Endothelial cell of umbilical vein (primary cell): Measurements from ENCODE around the gene FLNB. TPM values are rescaled to one million over a fixed set of nuclear protein-coding genes. Genes with fewer than 3 reads are reported as not detected.
A peak's percentile ranks its signal among the peaks of the same experiment; 100 is the strongest.

Source experiments
- BruUV-seq: library from RNA; stranded (reverse); fragments of 400-500 nt; replicated peaks from 2 replicates; lab custom pipeline; 2021; lab: Mats Ljungman, UMichigan
- CTCF ChIA-PET: fragments of 300-600, 350-600 bp; sonication (Branson Sonifier 250); formaldehyde crosslinking; loops from one replicate; lab custom pipeline; 2021; ENCODE audit warnings: antibody characterized with exemption, inconsistent platforms; lab: Charles Lee
- POLR2A ChIA-PET: fragments of 300-600, 350-600 bp; sonication (Branson Sonifier 250); formaldehyde crosslinking; loops from one replicate; lab custom pipeline; 2021; ENCODE audit warnings: antibody characterized with exemption, inconsistent platforms; lab: Charles Lee
- DNase-seq: peaks from one replicate; pipeline ENCODE4 v3.0.0-alpha.2; 2011; ENCODE audit warnings: low read depth, low spot score
- FAIRE-seq: peaks from 2 replicates; lab custom pipeline; 2011; peaks lifted over from hg19 to GRCh38; lab: Jason Lieb, UNC
- H2AFZ ChIP-seq: 2 replicates; pipeline ENCODE4 v1.6.0; 2012; ENCODE audit warnings: low read depth, low read length, control low read depth, inconsistent platforms
- H3K27ac ChIP-seq: 2 replicates; pipeline ENCODE4 v1.5.1; 2011; ENCODE audit warnings: low read depth, mild to moderate bottlenecking, control low read depth, low read length, moderate library complexity; ENCODE audit not compliant: insufficient read depth
- H3K27me3 ChIP-seq, 2 experiments: 2 replicates each; pipeline versions ENCODE4 v1.6.0 to v1.6.1; 2011; ENCODE audit warnings: low read length in 2 of 2, mixed read lengths in 1 of 2; ENCODE audit not compliant: control insufficient read depth in 2 of 2, insufficient read depth in 2 of 2
- H3K36me3 ChIP-seq, 2 experiments: 2 replicates in 1 of 2; 3 replicates in 1 of 2; pipeline ENCODE4 v1.5.1; 2011; ENCODE audit warnings: low read length in 2 of 2, mild to moderate bottlenecking in 1 of 2, moderate library complexity in 1 of 2; ENCODE audit not compliant: control insufficient read depth in 2 of 2, insufficient read depth in 2 of 2; ENCODE audit errors: extremely low read depth in 1 of 2
- H3K4me1 ChIP-seq: 3 replicates; pipeline ENCODE4 v1.5.1; 2011; ENCODE audit warnings: mild to moderate bottlenecking, low read length; ENCODE audit not compliant: control insufficient read depth, insufficient read depth; ENCODE audit errors: extremely low read depth
- H3K4me2 ChIP-seq: 2 replicates; pipeline ENCODE4 v1.6.1; 2011; ENCODE audit warnings: low read length, control low read depth, mixed read lengths; ENCODE audit not compliant: insufficient read depth
- H3K4me3 ChIP-seq, 3 experiments: fragments of 200-600 bp in 1 of 3; sonication (generic), shearing (Covaris generic) in 1 of 3; replicated peaks in 1 of 3; 2 replicates each; pipeline ENCODE4 v1.5.1; 2011 to 2016; ENCODE audit warnings: control low read depth in 3 of 3, low read length in 3 of 3, mild to moderate bottlenecking in 2 of 3, inconsistent platforms in 1 of 3, low read depth in 1 of 3, moderate library complexity in 1 of 3; ENCODE audit not compliant: insufficient read depth in 1 of 3
- H3K79me2 ChIP-seq: 2 replicates; pipeline ENCODE4 v1.6.0; 2012; ENCODE audit warnings: low read length, inconsistent platforms; ENCODE audit not compliant: control insufficient read depth, insufficient read depth
- H3K9ac ChIP-seq: replicated peaks from 2 replicates; pipeline ENCODE3; 2011; ENCODE audit warnings: low read length, control low read depth; ENCODE audit not compliant: insufficient read depth; ENCODE audit errors: extremely low read depth
- H3K9me1 ChIP-seq: replicated peaks from 3 replicates; pipeline ENCODE4 v1.6.0; 2011; ENCODE audit warnings: mild to moderate bottlenecking, low read length; ENCODE audit not compliant: control insufficient read depth, insufficient read depth; ENCODE audit errors: extremely low read depth
- H3K9me3 ChIP-seq: replicated peaks from 2 replicates; pipeline ENCODE4 v1.5.1; 2012; ENCODE audit warnings: low read length, inconsistent platforms; ENCODE audit not compliant: control insufficient read depth, insufficient read depth
- H4K20me1 ChIP-seq: replicated peaks from 2 replicates; pipeline ENCODE3; 2011; ENCODE audit warnings: mild to moderate bottlenecking, low read length; ENCODE audit not compliant: control insufficient read depth, insufficient read depth; ENCODE audit errors: extremely low read depth
- EZH2 ChIP-seq: IDR thresholded peaks from 2 replicates; pipeline ENCODE4 v1.6.1; 2012; ENCODE audit warnings: borderline replicate concordance, low read depth, mild to moderate bottlenecking, moderate library complexity, low read length, inconsistent platforms; ENCODE audit not compliant: severe bottlenecking
- FOS ChIP-seq: IDR thresholded peaks from 2 replicates; pipeline ENCODE4 v1.6.1; 2011; ENCODE audit warnings: mild to moderate bottlenecking, low read length, moderate library complexity, borderline replicate concordance; ENCODE audit not compliant: insufficient read depth
- GATA2 ChIP-seq: IDR thresholded peaks from 2 replicates; pipeline ENCODE4 v1.7.0; 2011; ENCODE audit warnings: low read depth, mild to moderate bottlenecking, moderate library complexity, mixed read lengths, low read length; ENCODE audit not compliant: insufficient read length, insufficient read depth
- JUN ChIP-seq: IDR thresholded peaks from 2 replicates; pipeline ENCODE4 v1.6.1; 2011; ENCODE audit warnings: borderline replicate concordance, low read depth; ENCODE audit not compliant: insufficient read length, insufficient read depth
- MYC ChIP-seq: IDR thresholded peaks from one replicate; pipeline ENCODE4 v1.6.1; 2011; ENCODE audit warnings: mild to moderate bottlenecking, low read depth, low read length
- POLR2A ChIP-seq: IDR thresholded peaks from 2 replicates; pipeline ENCODE4 v1.6.1; 2012; ENCODE audit warnings: low read depth, mild to moderate bottlenecking, control low read depth, low read length
- POLR2AphosphoS5 ChIP-seq: IDR thresholded peaks from 2 replicates; pipeline ENCODE4 v1.6.1; 2012; ENCODE audit warnings: low read depth, mild to moderate bottlenecking, control low read depth, low read length, moderate library complexity; ENCODE audit not compliant: insufficient read depth
- dilution Hi-C: fragments of 300-500 bp; cut with MboI; formaldehyde crosslinking; loops from one replicate; pipeline ENCODE4 v1.15.0; 2019; ENCODE audit warnings: low sequenced_read_pairs; ENCODE audit not compliant: extremely low pct_ligation_motif_present
- intact Hi-C: fragments of 100-400 bp; cut with micrococcal nuclease; formaldehyde crosslinking; loops from one replicate; pipeline ENCODE4 v1.10.0; 2022
- polyA plus RNA-seq, 4 experiments: library from polyadenylated mRNA; depleted of rRNA in 3 of 4; stranded (reverse) in 3 of 4; unstranded in 1 of 4; fragments of >200 nt; gene quantifications; 2 replicates each; pipeline versions ENCODE4 v1.2.1 to v1.2.3, GENCODE V29; 2011 to 2012; ENCODE audit warnings: missing spikeins in 1 of 4
- total RNA-seq: library from RNA; stranded (reverse); gene quantifications from 2 replicates; pipeline ENCODE4 v1.2.3, GENCODE V29; 2021
- TF ChIP-seq, protein P1 (sequence below): IDR thresholded peaks from 2 replicates; pipeline ENCODE4 v1.6.1; 2011; ENCODE audit not compliant: insufficient read depth, insufficient read length
- TF ChIP-seq, protein P2 (sequence below), 2 donors: IDR thresholded peaks; 1 replicate in 1 of 2; 2 replicates in 1 of 2; pipeline ENCODE4 v1.5.1; 2011; ENCODE audit warnings: low read length in 2 of 2, mild to moderate bottlenecking in 2 of 2, moderate library complexity in 2 of 2, control low read depth in 1 of 2, inconsistent platforms in 1 of 2, low read depth in 1 of 2; ENCODE audit not compliant: insufficient read depth in 1 of 2; ENCODE audit errors: extremely low read depth in 1 of 2

The FLNB gene
- total and polyA plus RNA-seq, 2 donors (not counting 3 experiments of a cell fraction or from before 2014, with no cell fraction given), result 479 to 670 TPM

DNA sequence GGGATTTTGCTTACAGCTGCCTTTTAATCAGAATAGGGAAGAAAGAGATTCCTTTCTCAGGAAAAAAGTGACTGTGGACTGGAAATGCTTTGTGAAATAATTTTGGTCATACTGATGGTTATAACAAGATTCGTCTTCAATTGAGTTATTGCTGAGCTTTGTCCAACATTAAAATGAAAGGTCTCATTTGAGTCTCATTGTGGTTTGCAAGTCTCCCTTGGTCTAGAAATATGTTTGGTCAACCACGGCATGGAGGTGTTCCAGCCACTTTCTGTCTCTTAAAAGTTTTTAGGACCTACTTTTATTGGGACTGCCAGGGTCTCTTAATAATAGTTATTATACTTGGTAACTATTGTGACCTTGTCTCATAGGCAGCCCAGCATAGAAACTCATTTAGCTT lies 15.3 kb downstream of the FLNB start:
- H4K20me1 ChIP-seq, result peaks cover 10% of the 10 kb centered on the region
- DNase-seq (no peak), FAIRE-seq (peak; percentile 21)
- no peak overlapping the region for H3K4me3 ChIP-seq
- ChIA-PET POLR2A (interaction anchor here (0.5 to 0.7 kb wide), 2 partner anchors 12 to 94 kb away, joined by 3 read pairs; no protein-coding TSS in a partner anchor), CTCF (interaction anchor here (0.8 to 2.2 kb wide), 5 partner anchors 16 to 70 kb away, joined by 3 to 8 read pairs (median 4); no protein-coding TSS in a partner anchor)
- TF ChIP-seq JUN (no peak), EZH2 (no peak)
- TF ChIP-seq, protein P1, sequence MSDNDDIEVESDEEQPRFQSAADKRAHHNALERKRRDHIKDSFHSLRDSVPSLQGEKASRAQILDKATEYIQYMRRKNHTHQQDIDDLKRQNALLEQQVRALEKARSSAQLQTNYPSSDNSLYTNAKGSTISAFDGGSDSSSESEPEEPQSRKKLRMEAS, result no peak
- intact Hi-C loops, result no loop called here
- H3K27me3 ChIP-seq, result no peaks in the 10 kb centered on the region
- H3K9me1 ChIP-seq, result no peaks in the 10 kb centered on the region
- no TSS peak for BruUV-seq
- H3K27ac ChIP-seq, result no peak overlapping the region
- peaks cover 72% of the 10 kb centered on the region for H3K4me1 ChIP-seq
- H3K4me2 ChIP-seq, result no peak overlapping the region
- dilution Hi-C loops, result no loop called here
- H3K79me2 ChIP-seq, result peaks cover 99% of the 10 kb centered on the region
- no peaks in the 10 kb centered on the region for H3K9me3 ChIP-seq
- no peak overlapping the region for H2AFZ ChIP-seq
- peaks cover 5 to 10% of the 10 kb centered on the region in 2 experiments for H3K36me3 ChIP-seq
- no peak overlapping the region for H3K9ac ChIP-seq

DNA sequence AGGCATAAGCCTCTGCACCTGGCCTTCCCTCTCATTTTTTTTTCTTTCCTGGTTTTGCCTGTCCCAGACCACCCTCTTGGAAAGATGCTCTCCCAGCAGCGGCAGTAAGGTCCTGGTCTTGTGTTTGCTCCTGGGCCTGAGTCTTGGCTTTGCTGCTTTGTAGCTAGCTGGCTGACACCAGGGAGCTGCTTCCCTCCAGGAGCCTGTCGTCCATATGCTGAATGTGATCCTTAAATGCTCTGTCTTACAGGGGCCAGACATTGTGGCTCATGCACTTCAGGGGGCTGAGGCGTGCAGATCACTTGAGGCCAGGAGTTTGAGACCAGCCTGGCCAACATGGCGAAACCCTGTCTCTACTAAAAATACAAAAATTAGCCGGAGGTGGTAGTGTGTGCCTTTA lies 17.2 kb downstream of the FLNB start:
- ChIA-PET CTCF (interaction anchor here (0.7 to 1.6 kb wide), 5 partner anchors 9 to 38 kb away, joined by 3 to 6 read pairs (median 4); no protein-coding TSS in a partner anchor), POLR2A (interaction anchor here (0.8 to 1.7 kb wide), 3 partner anchors 15 to 57 kb away, joined by 4 to 7 read pairs (median 5); no protein-coding TSS in a partner anchor)
- H4K20me1 ChIP-seq, result peaks cover 14% of the 10 kb centered on the region
- peaks cover 54% of the 10 kb centered on the region for H3K4me1 ChIP-seq
- dilution Hi-C loops (loop anchor here (25.0 kb wide), 1 partner anchor 88 kb away; no protein-coding TSS in a partner anchor), intact Hi-C loops (no loop called here)
- no peaks in the 10 kb centered on the region for H3K9me1 ChIP-seq
- H3K27ac ChIP-seq, result peak overlapping the region; percentile 10
- H3K4me3 ChIP-seq, result no peak overlapping the region
- TF ChIP-seq, protein P2, sequence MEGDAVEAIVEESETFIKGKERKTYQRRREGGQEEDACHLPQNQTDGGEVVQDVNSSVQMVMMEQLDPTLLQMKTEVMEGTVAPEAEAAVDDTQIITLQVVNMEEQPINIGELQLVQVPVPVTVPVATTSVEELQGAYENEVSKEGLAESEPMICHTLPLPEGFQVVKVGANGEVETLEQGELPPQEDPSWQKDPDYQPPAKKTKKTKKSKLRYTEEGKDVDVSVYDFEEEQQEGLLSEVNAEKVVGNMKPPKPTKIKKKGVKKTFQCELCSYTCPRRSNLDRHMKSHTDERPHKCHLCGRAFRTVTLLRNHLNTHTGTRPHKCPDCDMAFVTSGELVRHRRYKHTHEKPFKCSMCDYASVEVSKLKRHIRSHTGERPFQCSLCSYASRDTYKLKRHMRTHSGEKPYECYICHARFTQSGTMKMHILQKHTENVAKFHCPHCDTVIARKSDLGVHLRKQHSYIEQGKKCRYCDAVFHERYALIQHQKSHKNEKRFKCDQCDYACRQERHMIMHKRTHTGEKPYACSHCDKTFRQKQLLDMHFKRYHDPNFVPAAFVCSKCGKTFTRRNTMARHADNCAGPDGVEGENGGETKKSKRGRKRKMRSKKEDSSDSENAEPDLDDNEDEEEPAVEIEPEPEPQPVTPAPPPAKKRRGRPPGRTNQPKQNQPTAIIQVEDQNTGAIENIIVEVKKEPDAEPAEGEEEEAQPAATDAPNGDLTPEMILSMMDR (IDR thresholded peaks at IDR 0.05; ENCODE audit: extremely low read depth in 1 of 2, insufficient read depth in 1 of 2, low read depth in 1 of 2, low read length in 2 of 2), result no peak
- TF ChIP-seq JUN (no peak), EZH2 (no peak), POLR2A (no peak), GATA2 (no peak), FOS (no peak), MYC (no peak), POLR2AphosphoS5 (no peak)
- TF ChIP-seq, protein P1, result no peak
- FAIRE-seq (no peak), DNase-seq (no peak)
- no peaks in the 10 kb centered on the region for H3K9me3 ChIP-seq
- H3K4me2 ChIP-seq, result no peak overlapping the region
- H3K9ac ChIP-seq, result no peak overlapping the region
- no TSS peak for BruUV-seq
- no peaks in the 10 kb centered on the region for H3K27me3 ChIP-seq
- peaks cover 5 to 10% of the 10 kb centered on the region in 2 experiments for H3K36me3 ChIP-seq
- H3K79me2 ChIP-seq, result peaks cover 99% of the 10 kb centered on the region
- H2AFZ ChIP-seq, result no peak overlapping the region
